H1 (cell line): ENCODE results near the gene TUBA8. TPM values are rescaled to one million over a fixed set of nuclear protein-coding genes. Genes with fewer than 3 reads are reported as not detected.

Experiments
- CTCF ChIA-PET: fragments of 300-600 bp; sonication (Branson Sonifier 250); formaldehyde crosslinking; loops from one replicate; lab custom pipeline; 2021; ENCODE audit not compliant: partially characterized antibody; lab: Charles Lee
- POLR2A ChIA-PET: fragments of 300-600 bp; sonication (Branson Sonifier 250); formaldehyde crosslinking; loops from one replicate; lab custom pipeline; 2021; ENCODE audit warnings: inconsistent platforms; ENCODE audit not compliant: partially characterized antibody; lab: Charles Lee
- DNase-seq, 2 experiments: peaks; one replicate each; pipeline versions ENCODE4 v3.0.0 to v3.0.0-alpha.2; 2010 to 2022; ENCODE audit warnings: low spot score in 2 of 2, low read depth in 1 of 2, mixed read lengths in 1 of 2
- FAIRE-seq: peaks from 2 replicates; lab custom pipeline; 2011; peaks lifted over from hg19 to GRCh38; lab: Jason Lieb, UNC
- H2AFZ ChIP-seq: 2 replicates; pipeline ENCODE4 v1.8.1; 2012; ENCODE audit warnings: low read length, inconsistent platforms
- H2AK5ac ChIP-seq: 2 replicates; pipeline ENCODE4 v1.6.1; 2013; ENCODE audit warnings: low read depth, low read length
- H2BK120ac ChIP-seq: replicated peaks from 2 replicates; pipeline ENCODE3; 2013; ENCODE audit warnings: low read depth, low read length, inconsistent platforms
- H2BK12ac ChIP-seq: 2 replicates; pipeline ENCODE4 v1.6.1; 2013; ENCODE audit warnings: low read depth, low read length
- H2BK15ac ChIP-seq: 2 replicates; pipeline ENCODE4 v1.6.1; 2013; ENCODE audit warnings: low read length
- H2BK20ac ChIP-seq: 2 replicates; pipeline ENCODE4 v1.6.1; 2013; ENCODE audit warnings: low read length
- H2BK5ac ChIP-seq: 2 replicates; pipeline ENCODE4 v1.6.1; 2013; ENCODE audit warnings: low read depth, low read length
- H3K14ac ChIP-seq: 2 replicates; pipeline ENCODE4 v1.6.1; 2013; ENCODE audit warnings: inconsistent platforms; ENCODE audit not compliant: insufficient read length
- H3K18ac ChIP-seq: 2 replicates; pipeline ENCODE4 v1.6.1; 2013; ENCODE audit warnings: low read length; ENCODE audit errors: extremely low read depth
- H3K23ac ChIP-seq: 2 replicates; pipeline ENCODE4 v1.6.1; 2013; ENCODE audit warnings: inconsistent platforms; ENCODE audit not compliant: insufficient read length
- H3K23me2 ChIP-seq: 2 replicates; pipeline ENCODE4 v1.6.1; 2013; ENCODE audit warnings: low read depth, low read length
- H3K27ac ChIP-seq: 2 replicates; pipeline ENCODE4 v1.6.1; 2011; ENCODE audit warnings: low read depth, low read length, inconsistent platforms
- H3K27me3 ChIP-seq, 4 experiments: replicated peaks in 1 of 4; 1 replicate in 1 of 4; 2 replicates in 3 of 4; pipeline versions ENCODE4 v1.6.1 to v1.8.1; 2011 to 2013; ENCODE audit warnings: low read length in 3 of 4, mild to moderate bottlenecking in 3 of 4, inconsistent platforms in 2 of 4, mixed read lengths in 2 of 4, moderate library complexity in 1 of 4; ENCODE audit not compliant: control insufficient read depth in 3 of 4, insufficient read depth in 3 of 4; ENCODE audit errors: extremely low read depth in 1 of 4
- H3K36me3 ChIP-seq, 4 experiments: 2 replicates each; pipeline versions ENCODE4 v1.6.1 to v1.8.1; 2011 to 2013; ENCODE audit warnings: mild to moderate bottlenecking in 4 of 4, low read length in 3 of 4, moderate library complexity in 2 of 4, control low read depth in 1 of 4, inconsistent platforms in 1 of 4; ENCODE audit not compliant: insufficient read depth in 4 of 4, control insufficient read depth in 2 of 4
- H3K4ac ChIP-seq: replicated peaks from 2 replicates; pipeline ENCODE3; 2013; ENCODE audit warnings: low read length, low read depth, mixed read lengths, inconsistent platforms; ENCODE audit not compliant: insufficient read length
- H3K4me1 ChIP-seq, 4 experiments: replicated peaks in 1 of 4; 1 replicate in 1 of 4; 2 replicates in 3 of 4; pipeline versions ENCODE4 v1.6.1 to v1.8.1; 2011 to 2013; ENCODE audit warnings: low read length in 3 of 4, inconsistent platforms in 2 of 4, mixed read lengths in 1 of 4; ENCODE audit not compliant: insufficient read depth in 4 of 4, control insufficient read depth in 3 of 4
- H3K4me2 ChIP-seq, 2 experiments: 2 replicates each; pipeline versions ENCODE4 v1.6.1 to v1.8.1; 2011 to 2013; ENCODE audit warnings: low read depth in 2 of 2, low read length in 2 of 2, control low read depth in 1 of 2, inconsistent platforms in 1 of 2, mild to moderate bottlenecking in 1 of 2; ENCODE audit not compliant: insufficient read depth in 1 of 2
- H3K4me3 ChIP-seq, 4 experiments: fragments of 200-600, 300-600 bp in 1 of 4; sonication (generic), shearing (Covaris generic), sonication (Bioruptor Twin) in 1 of 4; 2 replicates each; pipeline versions ENCODE4 v1.5.1 to v1.8.1; 2011 to 2016; ENCODE audit warnings: low read length in 4 of 4, low read depth in 3 of 4, control low read depth in 2 of 4, inconsistent platforms in 2 of 4, mild to moderate bottlenecking in 2 of 4, mixed read lengths in 1 of 4, moderate library complexity in 1 of 4; ENCODE audit not compliant: insufficient read depth in 2 of 4; ENCODE audit errors: extremely low read depth in 1 of 4
- H3K56ac ChIP-seq: replicated peaks from 2 replicates; pipeline ENCODE3; 2013; ENCODE audit warnings: low read depth, mild to moderate bottlenecking, mixed read lengths, low read length, inconsistent platforms; ENCODE audit not compliant: insufficient read length
- H3K79me1 ChIP-seq: 2 replicates; pipeline ENCODE4 v1.6.1; 2013; ENCODE audit warnings: low read depth, low read length, control low read depth
- H3K79me2 ChIP-seq, 2 experiments: 2 replicates each; pipeline versions ENCODE4 v1.6.1 to v1.8.1; 2012 to 2013; ENCODE audit warnings: low read length in 2 of 2, mild to moderate bottlenecking in 2 of 2, inconsistent platforms in 1 of 2; ENCODE audit not compliant: insufficient read depth in 2 of 2, control insufficient read depth in 1 of 2
- H3K9ac ChIP-seq, 4 experiments: replicated peaks in 1 of 4; 1 replicate in 1 of 4; 2 replicates in 3 of 4; pipeline versions ENCODE4 v1.6.1 to v1.8.1; 2011 to 2013; ENCODE audit warnings: low read depth in 3 of 4, low read length in 3 of 4, control low read depth in 2 of 4, mild to moderate bottlenecking in 2 of 4, moderate library complexity in 2 of 4, inconsistent platforms in 1 of 4; ENCODE audit errors: extremely low read depth in 1 of 4
- H3K9me3 ChIP-seq, 2 experiments: 2 replicates each; pipeline versions ENCODE4 v1.6.1 to v1.8.1; 2012 to 2013; ENCODE audit warnings: mild to moderate bottlenecking in 2 of 2, moderate library complexity in 2 of 2, control low read depth in 1 of 2, inconsistent platforms in 1 of 2, low read depth in 1 of 2, low read length in 1 of 2, mixed read lengths in 1 of 2; ENCODE audit not compliant: insufficient read depth in 2 of 2
- H4K20me1 ChIP-seq, 2 experiments: replicated peaks in 1 of 2; 2 replicates each; pipeline versions ENCODE3 to v1.8.1; 2011 to 2013; ENCODE audit warnings: inconsistent platforms in 2 of 2, low read length in 2 of 2, mild to moderate bottlenecking in 1 of 2; ENCODE audit not compliant: insufficient read depth in 2 of 2, control insufficient read depth in 1 of 2
- H4K5ac ChIP-seq: 2 replicates; pipeline ENCODE4 v1.6.1; 2013; ENCODE audit warnings: low read length, low read depth, mixed read lengths, inconsistent platforms; ENCODE audit not compliant: insufficient read length
- H4K8ac ChIP-seq: 2 replicates; pipeline ENCODE4 v1.8.0; 2013; ENCODE audit warnings: mild to moderate bottlenecking, moderate library complexity, low read length, inconsistent platforms; ENCODE audit not compliant: insufficient read depth; ENCODE audit errors: extremely low read depth
- H4K91ac ChIP-seq: replicated peaks from 2 replicates; pipeline ENCODE3; 2013; ENCODE audit warnings: low read length, mixed read lengths, inconsistent platforms; ENCODE audit not compliant: insufficient read length
- BACH1 ChIP-seq: IDR thresholded peaks from 2 replicates; pipeline ENCODE4 v1.6.1; 2012; ENCODE audit warnings: low read length, improper control_type of control experiment
- BCL11A ChIP-seq, 2 experiments: IDR thresholded peaks; one replicate each; pipeline ENCODE4 v1.6.1; 2011; ENCODE audit warnings: low read depth in 2 of 2, low read length in 2 of 2, mild to moderate bottlenecking in 2 of 2
- CBX5 ChIP-seq: fragments of 300-800, 300-1000 bp; sonication (generic); IDR thresholded peaks from 2 replicates; pipeline ENCODE4 v1.7.1; 2016; ENCODE audit warnings: antibody characterized with exemption, low read length, low read depth
- CEBPB ChIP-seq: IDR thresholded peaks from 2 replicates; pipeline ENCODE4 v1.6.1; 2012; ENCODE audit warnings: low read depth, low read length
- CREB1 ChIP-seq: IDR thresholded peaks from 2 replicates; pipeline ENCODE4 v1.6.1; 2012; ENCODE audit warnings: inconsistent platforms
- CTCF ChIP-seq, 3 experiments: IDR thresholded peaks; 1 replicate in 2 of 3; 2 replicates in 1 of 3; pipeline versions ENCODE4 v1.5.1 to v1.6.1; 2011; ENCODE audit warnings: low read length in 3 of 3, mild to moderate bottlenecking in 3 of 3, inconsistent platforms in 2 of 3, low read depth in 1 of 3, moderate library complexity in 1 of 3; ENCODE audit not compliant: insufficient read depth in 1 of 3; ENCODE audit errors: control extremely low read depth in 1 of 3
- EGR1 ChIP-seq: IDR thresholded peaks from 2 replicates; pipeline ENCODE4 v1.6.1; 2011; ENCODE audit warnings: low read depth, low read length, borderline replicate concordance
- GTF2F1 ChIP-seq: IDR thresholded peaks from 2 replicates; pipeline ENCODE4 v1.6.1; 2012; ENCODE audit warnings: low read depth, low read length, improper control_type of control experiment, borderline replicate concordance
- SP1 ChIP-seq: IDR thresholded peaks from 2 replicates; pipeline ENCODE4 v1.6.1; 2011; ENCODE audit warnings: low read depth, low read length
- SUZ12 ChIP-seq: fragments of 200-600 bp; sonication (generic); IDR thresholded peaks from 2 replicates; pipeline ENCODE4 v1.6.1; 2012; ENCODE audit warnings: mild to moderate bottlenecking, inconsistent platforms, low read length, moderate library complexity, mixed read lengths
- TAF1 ChIP-seq: IDR thresholded peaks from 2 replicates; pipeline ENCODE4 v1.6.1; 2011; ENCODE audit warnings: mild to moderate bottlenecking, low read depth, low read length
- TBP ChIP-seq: IDR thresholded peaks from 2 replicates; pipeline ENCODE4 v1.6.1; 2011; ENCODE audit warnings: low read depth, low read length, improper control_type of control experiment
- TCF12 ChIP-seq: IDR thresholded peaks from 2 replicates; pipeline ENCODE4 v1.6.1; 2011; ENCODE audit warnings: low read depth, mild to moderate bottlenecking, low read length
- WGBS, 2 experiments: shearing (Covaris generic) in 1 of 2; methylation state at CpG; one replicate each; pipeline versions ENCODE4 v1.1.6 to v1.1.7; 2013 to 2015; ENCODE audit warnings: low lambda C conversion rate in 2 of 2, mixed read lengths in 2 of 2, inconsistent platforms in 1 of 2, low coverage in 1 of 2, missing lambda C conversion rate in 1 of 2; ENCODE audit not compliant: insufficient replicate concordance in 2 of 2, insufficient coverage in 1 of 2, insufficient read length in 1 of 2; ENCODE audit errors: extremely low coverage in 1 of 2, missing lambda C conversion rate in 1 of 2; 5-methylcytosine and 5-hydroxymethylcytosine counted together
- polyA plus RNA-seq, 7 experiments: library from polyadenylated mRNA; depleted of rRNA in 3 of 7; stranded (reverse) in 5 of 7; unstranded in 2 of 7; fragments of >200 nt in 5 of 7; fragments of 200-250 nt in 2 of 7; gene quantifications; 1 replicate in 5 of 7; 2 replicates in 1 of 7; 4 replicates in 1 of 7; pipeline versions ENCODE4 v1.2.1 to v1.2.3, GENCODE V29; 2011 to 2013; ENCODE audit warnings: missing spikeins in 2 of 7, mixed read lengths in 2 of 7
- total RNA-seq: library from RNA; stranded (reverse); fragmentation: NEBNext Ultra II Directional; extraction: Animal tissue kit (Norgen Biotek cat#: 25700); gene quantifications from 2 replicates; pipeline ENCODE4 v1.2.1, GENCODE V29; 2021

TUBA8 gene
- total and polyA plus RNA-seq, 2 of the 8 experiments (the other 6 are each of a cell fraction or from before 2014, with no cell fraction given) = 1.0 to 4.0 TPM

DNA sequence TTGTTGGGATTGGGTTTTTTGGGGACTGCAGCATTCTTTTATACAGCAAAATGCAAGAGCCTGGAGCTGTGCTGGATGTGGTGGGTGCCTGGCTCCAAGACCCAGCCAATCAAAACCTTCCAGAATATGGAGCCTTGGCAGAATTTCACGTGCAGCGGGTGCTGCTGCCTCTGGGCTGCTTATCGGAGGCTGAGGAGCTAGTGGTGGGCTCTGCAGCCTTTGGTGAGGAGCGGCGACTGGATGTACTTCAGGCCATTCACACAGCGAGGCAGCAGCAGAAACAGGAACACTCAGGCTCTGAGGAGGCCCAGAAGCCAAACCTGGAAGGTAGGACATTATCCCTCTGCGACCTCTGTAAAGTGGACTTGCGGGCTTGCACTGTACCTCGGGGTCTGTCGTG lies 27.2 kb upstream of the TUBA8 start:
- Histone ChIP-seq H2BK20ac (no peak overlapping the region), H4K91ac (no peak overlapping the region), H3K4me3 (no peak overlapping the region), H2BK15ac (no peak overlapping the region), H2BK120ac (no peak overlapping the region), H2AK5ac (no peak overlapping the region), H3K4me2 (no peak overlapping the region), H2AFZ (no peak overlapping the region), H3K79me1 (peaks cover 9% of the 10 kb centered on the region), H3K9me3 (no peaks in the 10 kb centered on the region), H3K14ac (no peak overlapping the region), H3K4ac (no peak overlapping the region), H3K23me2 (no peaks in the 10 kb centered on the region; the same call in 1 of the 2 replicates), H3K27me3 (no peaks in the 10 kb centered on the region), H2BK5ac (no peak overlapping the region), H3K9ac (no peak overlapping the region), H3K23ac (no peak overlapping the region), H3K36me3 (peaks cover 17 to 39% (median 31%) of the 10 kb centered on the region in 4 experiments), H2BK12ac (no peak overlapping the region), H4K8ac (no peak overlapping the region; the same call in 1 of the 2 replicates), H3K18ac (no peak overlapping the region), H3K27ac (no peak overlapping the region), H3K79me2 (peaks cover 0 to 32% of the 10 kb centered on the region in 2 experiments; a peak in 3 of 4 replicates), H3K4me1 (0 out of 7 replicates have a peak, but pooled peaks cover 0 to 3% (median 0%) of the 10 kb centered on the region in 4 experiments), H3K56ac (no peak overlapping the region), H4K20me1 (peaks cover 2 to 3% of the 10 kb centered on the region in 2 experiments), H4K5ac (no peak overlapping the region)
- ChIA-PET POLR2A (no interaction called here), CTCF (interaction anchor here (1.6 kb wide), 1 partner anchor 295 kb away, joined by 3 read pairs; no protein-coding TSS in a partner anchor)
- FAIRE-seq = no peak
- no peak for DNase-seq
- WGBS, 2 experiments = 92% methylated on average over 10 of the region's 10 CpGs; no CpG with 5 or more reads in 1 of the 2 experiments
- TF ChIP-seq SP1 (no peak), CEBPB (no peak), GTF2F1 (no peak), EGR1 (no peak), CBX5 (no peak), TCF12 (no peak), CTCF (IDR thresholded peaks at IDR 0.05; ENCODE audit: control extremely low read depth in 1 of 3, insufficient read depth in 1 of 3, low read depth in 1 of 3, low read length in 3 of 3) (no peak), CREB1 (no peak), TBP (no peak), SUZ12 (no peak), TAF1 (no peak), BCL11A (IDR thresholded peaks at IDR 0.05; ENCODE audit: low read depth in 2 of 2, low read length in 2 of 2) (no peak), BACH1 (no peak)
